GM15510 (cell line): ENCODE data around the gene ERGIC2.
A peak's percentile ranks its signal among the peaks of the same experiment; 100 is the strongest.

ENCODE experiments used
- POLR2A ChIP-seq: IDR thresholded peaks from 3 replicates; pipeline ENCODE4 v1.6.1; 2011; ENCODE audit warnings: borderline replicate concordance; ENCODE audit not compliant: insufficient read length; ENCODE audit errors: extremely low read depth

Gene ERGIC2

GRCh38 chr12:29380536-29381523 lies at the start of gene ERGIC2:
ERGIC2 (minus strand) TSS chr12:29381172; CDS start chr12:29371633, 9,539 bp downstream.
- peak; percentile 52 for TF ChIP-seq POLR2A

- no peak for TF ChIP-seq POLR2A
Measured at GRCh38 chr12:29430716-29431044, 49.7 kb upstream of the ERGIC2 start.

- TF ChIP-seq POLR2A, result no peak
Measured at GRCh38 chr12:29429999-29430715, 49.2 kb upstream of the ERGIC2 start.

GRCh38 chr12:29428633-29429032 lies 47.7 kb upstream of the ERGIC2 start:
- TF ChIP-seq POLR2A, result no peak

- TF ChIP-seq POLR2A, result no peak
Measured at GRCh38 chr12:29427964-29428363, 47.0 kb upstream of the ERGIC2 start.

- TF ChIP-seq POLR2A, result no peak
Measured at GRCh38 chr12:29426498-29426897, 45.5 kb upstream of the ERGIC2 start.

GRCh38 chr12:29425722-29426121 lies 44.8 kb upstream of the ERGIC2 start:
- no peak for TF ChIP-seq POLR2A

GRCh38 chr12:29416748-29417147 lies 35.8 kb upstream of the ERGIC2 start:
- no peak for TF ChIP-seq POLR2A

GRCh38 chr12:29415111-29415510 lies 34.1 kb upstream of the ERGIC2 start:
- no peak for TF ChIP-seq POLR2A

- TF ChIP-seq POLR2A, result no peak
Measured at GRCh38 chr12:29414368-29414767, 33.4 kb upstream of the ERGIC2 start.

- no peak for TF ChIP-seq POLR2A
Measured at GRCh38 chr12:29405561-29405960, 24.6 kb upstream of the ERGIC2 start.

- no peak for TF ChIP-seq POLR2A
Measured at GRCh38 chr12:29403991-29404390, 23.0 kb upstream of the ERGIC2 start.

GRCh38 chr12:29402437-29402836 lies 21.5 kb upstream of the ERGIC2 start:
- no peak for TF ChIP-seq POLR2A

GRCh38 chr12:29398495-29398894 lies 17.5 kb upstream of the ERGIC2 start:
- no peak for TF ChIP-seq POLR2A

GRCh38 chr12:29396774-29397173 lies 15.8 kb upstream of the ERGIC2 start:
- TF ChIP-seq POLR2A, result no peak

GRCh38 chr12:29395356-29395755 lies 14.4 kb upstream of the ERGIC2 start:
- no peak for TF ChIP-seq POLR2A

- TF ChIP-seq POLR2A, result no peak
Measured at GRCh38 chr12:29389295-29389919, 8.4 kb upstream of the ERGIC2 start.
